Stimulated activated naive CD8-positive, alpha-beta T cell treated with anti-CD3 and anti-CD28 coated beads, Interleukin-15, amount 100 ng/mL, for 72 hours (primary cell): ENCODE data around the gene CA10.

Experiments used
- ATAC-seq: fragments of 150-1000 bp; cut with Tn5 transposase; 2 replicates; pipeline ENCODE4 v1.10.0; 2021; ENCODE audit warnings: mild to moderate bottlenecking, moderate library complexity
- DNase-seq, 2 donors: peaks; one replicate each; pipeline ENCODE4 v3.0.0; 2021 to 2022
- H3K27ac Mint-ChIP-seq, 2 donors: one replicate each; pipeline ENCODE4 v1.8.0; 2022; ENCODE audit warnings: mild to moderate bottlenecking in 2 of 2, mixed read lengths in 2 of 2, moderate library complexity in 2 of 2
- H3K27me3 Mint-ChIP-seq: one replicate; pipeline ENCODE4 v1.8.0; 2022; ENCODE audit warnings: mixed read lengths
- H3K4me1 Mint-ChIP-seq: one replicate; pipeline ENCODE4 v1.8.0; 2022; ENCODE audit warnings: mild to moderate bottlenecking, mixed read lengths
- H3K4me3 Mint-ChIP-seq, 2 donors: one replicate each; pipeline ENCODE4 v1.8.0; 2022; ENCODE audit warnings: mild to moderate bottlenecking in 2 of 2, mixed read lengths in 2 of 2, moderate library complexity in 1 of 2
- H3K9me3 Mint-ChIP-seq, 2 donors: one replicate each; pipeline ENCODE4 v1.8.0; 2022; ENCODE audit warnings: mixed read lengths in 2 of 2

Gene CA10

GRCh38 chr17:51793686-51794085 is 364.8 kb downstream of the CA10 start:
- ATAC-seq, result no peak
- H3K27me3 Mint-ChIP-seq, result peaks cover 33% of the 10 kb centered on the region
- no peak for DNase-seq
- no peak overlapping the region for H3K4me3 Mint-ChIP-seq
- H3K27ac Mint-ChIP-seq, result no peak overlapping the region
- H3K4me1 Mint-ChIP-seq, result no peaks in the 10 kb centered on the region
- peaks cover 0 to 2% of the 10 kb centered on the region in 2 donors for H3K9me3 Mint-ChIP-seq

GRCh38 chr17:51778842-51779241 is 379.7 kb downstream of the CA10 start:
- Mint-ChIP-seq H3K9me3 (no peaks in the 10 kb centered on the region), H3K27ac (no peak overlapping the region), H3K4me3 (no peak overlapping the region), H3K4me1 (no peaks in the 10 kb centered on the region), H3K27me3 (no peaks in the 10 kb centered on the region)
- ATAC-seq (no peak), DNase-seq (no peak)

- no peak for ATAC-seq
- no peak for DNase-seq
- Mint-ChIP-seq H3K4me3 (no peak overlapping the region), H3K9me3 (no peaks in the 10 kb centered on the region), H3K27ac (no peak overlapping the region), H3K27me3 (peaks cover 8% of the 10 kb centered on the region), H3K4me1 (no peaks in the 10 kb centered on the region)
Observed at GRCh38 chr17:51770027-51770759, 388.3 kb downstream of the CA10 start.

GRCh38 chr17:51769231-51769630 is 389.3 kb downstream of the CA10 start:
- DNase-seq (no peak), ATAC-seq (no peak)
- no peak overlapping the region for H3K4me3 Mint-ChIP-seq
- H3K27ac Mint-ChIP-seq, result no peak overlapping the region
- H3K4me1 Mint-ChIP-seq, result no peaks in the 10 kb centered on the region
- peaks cover 14% of the 10 kb centered on the region for H3K27me3 Mint-ChIP-seq
- H3K9me3 Mint-ChIP-seq, result no peaks in the 10 kb centered on the region

GRCh38 chr17:51768706-51769105 is 389.8 kb downstream of the CA10 start:
- DNase-seq (no peak), ATAC-seq (no peak)
- Mint-ChIP-seq H3K4me1 (no peaks in the 10 kb centered on the region), H3K27ac (no peak overlapping the region), H3K4me3 (no peak overlapping the region), H3K27me3 (peaks cover 17% of the 10 kb centered on the region), H3K9me3 (no peaks in the 10 kb centered on the region)

GRCh38 chr17:51767287-51767686 is 391.2 kb downstream of the CA10 start:
- ATAC-seq (no peak), DNase-seq (no peak)
- Mint-ChIP-seq H3K9me3 (no peaks in the 10 kb centered on the region), H3K4me3 (no peak overlapping the region), H3K27me3 (peaks cover 20% of the 10 kb centered on the region), H3K27ac (no peak overlapping the region), H3K4me1 (no peaks in the 10 kb centered on the region)

GRCh38 chr17:51765282-51766135 is 393.0 kb downstream of the CA10 start:
- H3K27ac Mint-ChIP-seq, result peak overlapping the region in 1 of 2 donors; percentile 79
- H3K9me3 Mint-ChIP-seq, result no peaks in the 10 kb centered on the region
- no peak for DNase-seq
- H3K4me1 Mint-ChIP-seq, result no peaks in the 10 kb centered on the region
- no peak for ATAC-seq
- H3K4me3 Mint-ChIP-seq, result no peak overlapping the region
- peaks cover 26% of the 10 kb centered on the region for H3K27me3 Mint-ChIP-seq

GRCh38 chr17:51764387-51764971 is 394.0 kb downstream of the CA10 start:
- Mint-ChIP-seq H3K4me3 (no peak overlapping the region), H3K27me3 (peaks cover 33% of the 10 kb centered on the region), H3K27ac (no peak overlapping the region), H3K4me1 (no peaks in the 10 kb centered on the region), H3K9me3 (no peaks in the 10 kb centered on the region)
- peak; percentile 88 for ATAC-seq
- peak; percentile 36 to 38 for DNase-seq

GRCh38 chr17:51763058-51763457 is 395.5 kb downstream of the CA10 start:
- no peak overlapping the region for H3K27ac Mint-ChIP-seq
- no peaks in the 10 kb centered on the region for H3K4me1 Mint-ChIP-seq
- H3K27me3 Mint-ChIP-seq, result peaks cover 33% of the 10 kb centered on the region
- no peak overlapping the region for H3K4me3 Mint-ChIP-seq
- DNase-seq (no peak), ATAC-seq (no peak)
- H3K9me3 Mint-ChIP-seq, result no peaks in the 10 kb centered on the region

GRCh38 chr17:51761105-51761504 is 397.4 kb downstream of the CA10 start:
- H3K27me3 Mint-ChIP-seq, result peaks cover 33% of the 10 kb centered on the region

GRCh38 chr17:51759260-51759659 is 399.3 kb downstream of the CA10 start:
- H3K27me3 Mint-ChIP-seq, result peaks cover 20% of the 10 kb centered on the region
- no peak for ATAC-seq

More at GRCh38 chr17:51761105-51761504, 397.4 kb downstream of the CA10 start:
- ATAC-seq, result no peak
- no peak for DNase-seq
- no peak overlapping the region for H3K4me3 Mint-ChIP-seq
- H3K4me1 Mint-ChIP-seq, result no peaks in the 10 kb centered on the region
- no peaks in the 10 kb centered on the region for H3K9me3 Mint-ChIP-seq
- H3K27ac Mint-ChIP-seq, result no peak overlapping the region

GRCh38 chr17:51751072-51751471 is 407.4 kb downstream of the CA10 start:
- ATAC-seq (no peak), DNase-seq (no peak)
- H3K4me3 Mint-ChIP-seq, result no peak overlapping the region
- peaks cover 6% of the 10 kb centered on the region for H3K4me1 Mint-ChIP-seq
- no peak overlapping the region for H3K27ac Mint-ChIP-seq
- no peaks in the 10 kb centered on the region for H3K9me3 Mint-ChIP-seq
- H3K27me3 Mint-ChIP-seq, result no peaks in the 10 kb centered on the region

More at GRCh38 chr17:51759260-51759659, 399.3 kb downstream of the CA10 start:
- H3K9me3 Mint-ChIP-seq, result no peaks in the 10 kb centered on the region
- H3K4me1 Mint-ChIP-seq, result no peaks in the 10 kb centered on the region
- no peak overlapping the region for H3K4me3 Mint-ChIP-seq
- H3K27ac Mint-ChIP-seq, result no peak overlapping the region
- DNase-seq, result no peak

GRCh38 chr17:51748749-51749604 is 409.5 kb downstream of the CA10 start:
- H3K9me3 Mint-ChIP-seq, result no peaks in the 10 kb centered on the region
- H3K4me3 Mint-ChIP-seq, result no peak overlapping the region
- DNase-seq, result no peak
- no peak overlapping the region for H3K27ac Mint-ChIP-seq
- ATAC-seq, result peak; percentile 57
- H3K4me1 Mint-ChIP-seq, result peaks cover 6% of the 10 kb centered on the region
- H3K27me3 Mint-ChIP-seq, result no peaks in the 10 kb centered on the region

- H3K4me1 Mint-ChIP-seq, result peaks cover 6% of the 10 kb centered on the region
- no peak overlapping the region for H3K27ac Mint-ChIP-seq
- ATAC-seq, result no peak
- no peak for DNase-seq
- no peak overlapping the region for H3K4me3 Mint-ChIP-seq
- no peaks in the 10 kb centered on the region for H3K27me3 Mint-ChIP-seq
- no peaks in the 10 kb centered on the region for H3K9me3 Mint-ChIP-seq
Observed at GRCh38 chr17:51746421-51746820, 412.1 kb downstream of the CA10 start.

GRCh38 chr17:51745993-51746392 is 412.5 kb downstream of the CA10 start:
- ATAC-seq (no peak), DNase-seq (no peak)
- Mint-ChIP-seq H3K4me3 (no peak overlapping the region), H3K27me3 (no peaks in the 10 kb centered on the region), H3K27ac (no peak overlapping the region), H3K9me3 (no peaks in the 10 kb centered on the region), H3K4me1 (peaks cover 6% of the 10 kb centered on the region)
